HG03565 (cell line): ENCODE results near the gene CPS1.

Experiments
- ATAC-seq: cut with Tn5 transposase; IDR thresholded peaks from one replicate; pipeline ENCODE4 v1.9.1; 2021; ENCODE audit warnings: mild to moderate bottlenecking, moderate library complexity; ENCODE audit not compliant: unreplicated experiment

Gene CPS1

DNA sequence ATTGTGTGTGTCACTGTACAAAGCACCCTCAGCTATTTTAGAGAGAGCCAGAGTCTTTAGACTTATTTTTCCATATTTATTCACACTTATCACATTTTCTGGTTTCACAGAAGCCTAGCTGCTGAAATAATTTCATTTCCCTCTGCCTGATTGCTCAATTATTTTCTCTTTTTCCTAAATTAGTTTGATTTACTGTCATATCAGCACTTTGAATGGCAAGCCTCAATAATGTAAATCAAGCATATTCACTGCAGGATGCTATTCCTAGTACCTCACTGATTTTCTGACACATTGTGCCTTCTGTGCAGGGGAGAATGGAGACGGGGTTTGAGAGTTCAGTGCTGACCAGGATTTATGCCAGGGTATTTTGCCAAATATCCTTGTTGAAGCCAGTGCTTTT is 48.3 kb downstream of the CPS1 start:
- ATAC-seq: no peak

GRCh38 chr2:210606001-210606400 is 49.6 kb downstream of the CPS1 start:
- ATAC-seq: no peak

GRCh38 chr2:210611466-210611865 is 55.1 kb downstream of the CPS1 start:
- ATAC-seq: peak; percentile 71

- ATAC-seq: no peak
These were observed 59.7 kb downstream of the CPS1 start for GRCh38 chr2:210616074-210616473.

GRCh38 chr2:210617318-210617717 is 60.9 kb downstream of the CPS1 start:
- ATAC-seq: no peak

GRCh38 chr2:210617732-210618330 is 61.4 kb downstream of the CPS1 start:
- peak; percentile 79 for ATAC-seq

DNA sequence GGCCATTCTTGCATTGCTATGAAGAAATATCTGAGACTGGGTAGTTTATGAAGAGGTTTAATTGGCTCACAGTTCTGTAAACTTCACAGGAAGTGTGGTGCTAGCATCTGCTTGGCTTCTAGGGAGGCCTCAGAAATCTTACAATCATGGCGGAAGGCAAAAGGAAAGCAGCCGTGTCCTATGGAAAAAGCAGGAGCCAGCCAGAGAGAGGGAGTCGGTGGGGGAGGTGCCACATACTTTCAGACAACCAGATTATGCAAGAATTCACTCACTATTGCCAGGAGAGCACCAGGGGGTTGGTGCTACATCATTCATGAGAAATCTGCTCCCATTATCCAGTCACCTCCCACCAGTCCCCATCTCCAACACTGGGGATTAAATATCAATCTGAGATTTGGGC is 64.1 kb downstream of the CPS1 start:
- no peak for ATAC-seq

DNA sequence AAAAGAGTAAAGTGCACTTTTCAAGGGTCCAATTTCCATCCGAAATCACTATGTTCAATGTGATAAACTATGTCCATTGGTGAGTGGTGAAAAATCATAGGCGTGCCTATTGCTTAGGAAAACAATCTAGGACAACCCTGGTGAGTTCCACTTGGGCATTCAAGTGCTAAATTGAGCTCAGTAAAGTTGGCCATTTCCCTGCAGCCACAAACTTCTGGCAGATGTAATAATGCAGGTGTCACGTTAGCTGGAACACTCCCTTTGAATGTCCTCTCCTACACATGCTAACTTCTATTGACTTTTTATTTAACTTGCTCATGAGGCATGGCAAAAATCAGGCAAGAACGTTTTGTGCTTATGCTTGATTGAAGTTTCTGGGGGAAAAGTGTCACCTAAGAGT is 67.1 kb downstream of the CPS1 start:
- no peak for ATAC-seq

GRCh38 chr2:210626849-210627248 is 70.5 kb downstream of the CPS1 start:
- ATAC-seq: peak; percentile 70

DNA sequence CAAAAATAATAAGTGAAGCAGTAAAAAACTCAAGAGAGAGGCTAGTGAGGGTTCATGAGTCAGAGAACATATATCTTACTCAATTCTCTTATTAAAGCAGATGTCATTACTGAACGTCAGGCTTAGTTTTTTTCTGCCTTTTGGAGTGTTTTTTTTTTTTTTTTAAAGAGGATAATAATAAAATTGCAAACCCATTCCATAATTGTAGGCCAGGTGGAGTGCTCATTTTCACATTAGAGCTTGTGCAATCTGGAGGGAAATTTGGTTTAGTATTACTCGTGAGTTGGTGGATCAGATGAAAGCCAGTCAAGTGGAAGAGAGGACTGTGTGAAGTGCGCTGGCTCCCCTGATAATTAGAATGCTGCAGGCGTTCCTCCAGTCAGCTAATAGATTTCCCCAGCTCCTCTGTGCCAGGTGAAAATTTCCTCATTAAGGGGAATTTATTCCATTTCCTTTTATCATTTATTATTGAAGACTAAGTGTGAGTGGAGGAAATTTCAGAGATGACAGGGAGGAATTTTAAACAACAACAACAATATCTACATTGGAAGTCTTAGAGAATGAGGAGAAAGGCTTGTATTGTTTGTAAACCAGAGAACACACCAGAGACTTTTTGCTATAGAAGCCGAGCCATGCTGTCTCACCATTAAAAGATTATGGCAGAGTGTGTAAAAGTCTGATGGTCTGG is 74.6 kb downstream of the CPS1 start:
- ATAC-seq: no peak

GRCh38 chr2:210633699-210634098 is 77.3 kb downstream of the CPS1 start:
- peak; percentile 64 for ATAC-seq

- no peak for ATAC-seq
These were observed 78.9 kb downstream of the CPS1 start for GRCh38 chr2:210635257-210635656.

GRCh38 chr2:210642333-210642732 is 85.9 kb downstream of the CPS1 start:
- ATAC-seq: no peak

- no peak for ATAC-seq
These were observed 90.8 kb downstream of the CPS1 start for GRCh38 chr2:210647151-210647550.

GRCh38 chr2:210654091-210654490 is 97.7 kb downstream of the CPS1 start:
- ATAC-seq: no peak

- ATAC-seq: no peak
These were observed 99.0 kb downstream of the CPS1 start for GRCh38 chr2:210655229-210655975.

DNA sequence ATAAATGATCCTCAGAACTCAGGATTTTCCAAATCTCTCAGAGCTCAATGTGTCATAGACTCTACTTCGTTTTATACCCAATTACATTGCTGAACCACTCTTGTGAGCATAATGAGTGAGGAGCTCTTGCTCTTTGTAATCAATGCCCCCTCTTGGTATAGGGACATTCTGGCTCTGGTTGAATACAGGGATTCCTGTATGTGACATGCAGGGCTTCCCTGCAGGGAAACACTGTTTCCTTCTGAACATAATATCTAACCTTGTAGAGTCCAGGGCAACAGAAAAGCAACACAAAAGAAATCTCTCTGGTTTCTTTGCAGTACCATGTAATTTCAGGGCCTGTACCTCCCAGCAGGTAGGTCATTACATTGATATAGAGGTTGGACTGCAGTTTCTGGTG is 101.5 kb downstream of the CPS1 start:
- no peak for ATAC-seq

- ATAC-seq: no peak
These were observed 104.4 kb downstream of the CPS1 start for GRCh38 chr2:210660751-210661150.

- no peak for ATAC-seq
These were observed 106.2 kb downstream of the CPS1 start for GRCh38 chr2:210662560-210662959.

- no peak for ATAC-seq
These were observed 107.3 kb downstream of the CPS1 start for GRCh38 chr2:210663631-210664089.

- ATAC-seq: no peak
These were observed 111.3 kb downstream of the CPS1 start for GRCh38 chr2:210667711-210668110.

GRCh38 chr2:210671065-210671464 is 114.7 kb downstream of the CPS1 start:
- no peak for ATAC-seq
